ENCODE measurements around the gene NAALAD2.
"Not testable (repeated sequence)": the region's sequence is repeated elsewhere in the genome, so short reads cannot be mapped to it uniquely, and the experiment has no call there.

The NAALAD2 gene

GRCh38 chr11:90124946-90125345 is 9.5 kb upstream of the NAALAD2 start:
- in situ Hi-C loops (cut with MboI; ENCODE audit: low pct_unique_long_range_greater_than_20kb, low sequenced_read_pairs, unreplicated experiment) = no loop called here
- no peak for DNase-seq (ENCODE audit: low spot score)
- TF ChIP-seq CTCF (IDR thresholded peaks at IDR 0.05; ENCODE audit: extremely low read depth, insufficient read depth, missing control alignments) = no peak

DNA sequence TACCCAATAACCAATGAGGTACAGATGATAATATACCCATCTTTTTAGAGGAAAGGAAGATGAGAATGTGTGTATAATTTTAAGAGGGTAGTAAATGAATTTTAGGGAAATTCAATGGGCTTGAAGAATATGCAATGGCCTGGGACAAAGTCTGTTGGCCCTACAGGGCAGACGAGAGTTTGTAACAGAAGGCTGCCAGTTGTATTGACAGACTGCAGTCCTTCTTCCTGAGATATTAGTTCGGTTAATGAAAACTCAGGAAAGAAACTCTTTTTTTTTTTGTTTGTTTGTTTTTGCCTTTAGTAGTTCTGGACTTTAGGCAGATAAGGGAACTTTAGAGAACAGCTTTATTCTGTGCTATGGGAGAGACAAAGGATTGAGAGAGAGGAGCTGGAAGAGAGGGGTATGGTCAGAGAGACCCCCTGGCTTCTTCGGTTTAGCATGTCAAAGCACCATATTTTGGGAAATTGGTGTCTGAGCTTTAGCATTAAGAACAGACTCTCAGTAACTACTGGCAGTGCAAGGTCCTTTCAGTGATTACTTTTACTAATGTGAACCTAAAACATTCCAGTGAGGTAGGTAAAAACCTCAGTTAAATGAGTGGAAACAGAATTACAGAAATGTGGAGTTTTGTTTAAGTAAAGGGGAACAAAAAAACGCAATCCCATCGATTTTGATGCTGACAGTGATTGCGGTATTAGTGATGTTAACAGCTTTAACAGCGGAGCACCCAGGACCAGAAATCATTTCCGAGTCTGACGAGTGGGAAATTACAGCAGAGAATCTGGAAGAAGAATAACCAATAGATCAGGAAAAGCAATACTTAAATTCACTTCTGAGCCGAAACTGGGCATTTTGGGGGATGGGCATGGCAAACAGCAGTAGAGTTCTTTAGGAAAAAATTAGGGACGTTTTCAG is 644 bp upstream of the NAALAD2 start:
- in situ Hi-C loops (cut with MboI; ENCODE audit: low pct_unique_long_range_greater_than_20kb, low sequenced_read_pairs, unreplicated experiment) = no loop called here
- TF ChIP-seq CTCF (IDR thresholded peaks at IDR 0.05; ENCODE audit: extremely low read depth, insufficient read depth, missing control alignments) = no peak
- DNase-seq (ENCODE audit: low spot score) = no peak

- in situ Hi-C loops (cut with MboI; ENCODE audit: low pct_unique_long_range_greater_than_20kb, low sequenced_read_pairs, unreplicated experiment) = no loop called here
- DNase-seq (ENCODE audit: low spot score) = no peak
- no peak for TF ChIP-seq CTCF (IDR thresholded peaks at IDR 0.05; ENCODE audit: extremely low read depth, insufficient read depth, missing control alignments)
These were observed 553 bp downstream of the NAALAD2 start for GRCh38 chr11:90135016-90135415.

DNA sequence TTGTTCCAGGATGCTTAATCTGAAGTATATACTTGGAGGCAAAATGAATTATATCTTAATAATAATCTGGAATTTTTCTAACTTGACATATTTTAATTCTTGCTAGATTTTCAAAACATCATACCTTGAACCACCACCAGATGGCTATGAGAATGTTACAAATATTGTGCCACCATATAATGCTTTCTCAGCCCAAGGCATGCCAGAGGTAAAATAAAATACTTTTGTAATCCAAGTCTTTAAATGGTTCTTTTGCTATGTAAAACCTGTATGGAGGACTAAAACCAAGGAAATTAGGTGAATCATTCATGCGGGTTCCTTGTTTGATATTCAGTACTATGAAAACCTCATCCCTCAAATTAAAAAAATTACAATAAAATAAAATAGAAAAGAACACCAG is 14.4 kb downstream of the NAALAD2 start:
- in situ Hi-C loops (cut with MboI; ENCODE audit: low pct_unique_long_range_greater_than_20kb, low sequenced_read_pairs, unreplicated experiment) = no loop called here
- DNase-seq (ENCODE audit: low spot score) = no peak
- TF ChIP-seq CTCF (IDR thresholded peaks at IDR 0.05; ENCODE audit: extremely low read depth, insufficient read depth, missing control alignments) = no peak

DNA sequence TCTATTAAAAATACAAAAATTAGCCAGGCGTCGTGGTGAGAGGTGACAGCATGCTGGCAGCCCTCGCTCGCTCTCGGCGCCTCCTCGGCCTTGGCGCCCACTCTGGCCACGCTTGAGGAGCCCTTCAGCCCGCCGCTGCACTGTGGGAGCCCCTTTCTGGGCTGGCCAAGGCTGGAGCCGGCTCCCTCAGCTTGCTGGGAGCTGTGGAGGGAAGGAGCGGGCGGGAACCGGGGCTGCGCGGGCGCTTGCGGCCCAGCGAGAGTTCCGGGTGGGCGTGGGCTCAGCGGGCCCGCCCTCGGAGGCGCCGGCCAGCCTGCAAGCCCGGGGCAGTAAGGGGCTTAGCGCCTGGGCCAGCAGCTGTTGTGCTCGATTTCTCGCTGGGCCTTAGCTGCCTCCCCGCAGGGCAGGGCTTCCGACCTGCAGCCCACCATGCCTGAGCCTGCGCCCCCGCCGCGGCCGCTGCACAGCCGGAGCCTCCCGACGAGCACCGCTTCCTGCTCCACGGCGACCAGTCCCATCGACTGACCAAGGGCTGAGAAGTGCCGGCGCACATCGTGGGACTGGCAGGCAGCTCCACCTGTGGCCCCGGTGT is 32.6 kb downstream of the NAALAD2 start:
- in situ Hi-C loops (cut with MboI; ENCODE audit: low pct_unique_long_range_greater_than_20kb, low sequenced_read_pairs, unreplicated experiment); DNase-seq (ENCODE audit: low spot score): not testable (repeated sequence)

DNA sequence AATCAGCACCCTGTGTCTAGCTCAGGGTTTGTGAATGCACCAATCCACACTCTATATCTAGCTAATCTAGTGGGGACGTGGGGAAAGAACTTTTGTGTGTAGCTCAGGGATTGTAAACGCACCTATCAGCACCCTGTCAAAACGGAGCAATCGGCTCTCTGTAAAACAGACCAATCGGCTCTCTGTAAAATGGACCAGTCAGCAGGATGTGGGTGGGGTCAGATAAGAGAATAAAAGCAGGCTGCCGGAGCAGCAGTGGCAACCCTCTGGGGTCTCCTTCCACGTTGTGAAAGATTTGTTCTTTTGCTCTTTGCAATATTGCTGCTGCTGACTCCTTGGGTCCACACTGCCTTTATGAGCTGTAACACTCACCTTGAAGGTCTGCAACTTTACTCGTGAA is 33.2 kb downstream of the NAALAD2 start:
- DNase-seq (ENCODE audit: low spot score); in situ Hi-C loops (cut with MboI; ENCODE audit: low pct_unique_long_range_greater_than_20kb, low sequenced_read_pairs, unreplicated experiment): not testable (repeated sequence)

GRCh38 chr11:90168571-90168970 is 34.1 kb downstream of the NAALAD2 start:
- in situ Hi-C loops (cut with MboI; ENCODE audit: low pct_unique_long_range_greater_than_20kb, low sequenced_read_pairs, unreplicated experiment) = no loop called here
- TF ChIP-seq CTCF (IDR thresholded peaks at IDR 0.05; ENCODE audit: extremely low read depth, insufficient read depth, missing control alignments) = no peak
- DNase-seq (ENCODE audit: low spot score) = no peak

All from GM13977 (cell line).